Mesendoderm (in vitro differentiated cells): ENCODE results near the gene GFOD2.

Experiments
- DNase-seq: peaks from one replicate; pipeline ENCODE4 v3.0.0; 2013
- H2AK5ac ChIP-seq: 2 replicates; pipeline ENCODE4 v1.6.1; 2013; ENCODE audit warnings: low read length, inconsistent platforms
- H2BK120ac ChIP-seq: 2 replicates; pipeline ENCODE4 v1.6.1; 2013; ENCODE audit warnings: low read depth, mild to moderate bottlenecking, low read length, moderate library complexity, mixed read lengths
- H2BK15ac ChIP-seq: replicated peaks from 2 replicates; pipeline ENCODE4 v1.6.1; 2013; ENCODE audit warnings: low read depth, mild to moderate bottlenecking, moderate library complexity
- H2BK5ac ChIP-seq: 2 replicates; pipeline ENCODE4 v1.6.1; 2013; ENCODE audit warnings: low read length, inconsistent platforms
- H3K18ac ChIP-seq: 2 replicates; pipeline ENCODE4 v1.6.1; 2013; ENCODE audit warnings: mild to moderate bottlenecking, low read length, mixed read lengths
- H3K23ac ChIP-seq: one replicate; pipeline ENCODE4 v1.6.1; 2013; ENCODE audit warnings: low read length
- H3K27ac ChIP-seq: 2 replicates; pipeline ENCODE4 v1.5.1; 2013; ENCODE audit warnings: low read depth, mild to moderate bottlenecking, inconsistent platforms, low read length, moderate library complexity
- H3K27me3 ChIP-seq: 2 replicates; pipeline ENCODE4 v1.6.1; 2013; ENCODE audit warnings: low read length, control low read depth, mild to moderate bottlenecking, inconsistent platforms; ENCODE audit not compliant: insufficient read depth, poor library complexity
- H3K36me3 ChIP-seq: 2 replicates; pipeline ENCODE4 v1.6.1; 2013; ENCODE audit warnings: low read length, inconsistent platforms; ENCODE audit not compliant: control insufficient read depth, insufficient read depth
- H3K4ac ChIP-seq: one replicate; pipeline ENCODE4 v1.6.1; 2013; ENCODE audit warnings: low read depth, mild to moderate bottlenecking, low read length, moderate library complexity
- H3K4me1 ChIP-seq: 2 replicates; pipeline ENCODE4 v1.6.1; 2013; ENCODE audit warnings: low read depth, low read length, inconsistent platforms; ENCODE audit not compliant: control insufficient read depth
- H3K4me2 ChIP-seq: 2 replicates; pipeline ENCODE4 v1.6.1; 2013; ENCODE audit warnings: low read length
- H3K4me3 ChIP-seq: 2 replicates; pipeline ENCODE4 v1.5.1; 2013; ENCODE audit warnings: mild to moderate bottlenecking, low read length
- H3K56ac ChIP-seq: one replicate; pipeline ENCODE4 v1.6.1; 2013; ENCODE audit warnings: low read length
- H3K79me1 ChIP-seq: 2 replicates; pipeline ENCODE4 v1.6.1; 2013; ENCODE audit warnings: low read length, inconsistent platforms
- H3K79me2 ChIP-seq: 2 replicates; pipeline ENCODE4 v1.6.1; 2013; ENCODE audit warnings: mild to moderate bottlenecking, low read length; ENCODE audit not compliant: control insufficient read depth, insufficient read depth
- H3K9ac ChIP-seq: 2 replicates; pipeline ENCODE4 v1.6.1; 2013; ENCODE audit warnings: low read length, inconsistent platforms
- H4K5ac ChIP-seq: one replicate; pipeline ENCODE4 v1.6.1; 2013; ENCODE audit warnings: low read length
- H4K8ac ChIP-seq: one replicate; pipeline ENCODE4 v1.6.1; 2013; ENCODE audit warnings: low read depth, mild to moderate bottlenecking, control low read depth, low read length, moderate library complexity
- WGBS: extraction: QIAGEN DNeasy Blood & Tissue Kit; methylation state at CpG from one replicate; pipeline ENCODE4 v1.1.7; 2013; ENCODE audit warnings: low lambda C conversion rate, missing lambda C conversion rate; ENCODE audit not compliant: insufficient coverage; ENCODE audit errors: extremely low coverage; 5-methylcytosine and 5-hydroxymethylcytosine counted together

GFOD2 gene

GRCh38 chr16:67672306-67672705 is 46.8 kb downstream of the GFOD2 start:
- Histone ChIP-seq H3K23ac (no peak overlapping the region), H2BK120ac (no peak overlapping the region), H3K36me3 (no peaks in the 10 kb centered on the region), H4K5ac (no peak overlapping the region), H3K4me3 (no peak overlapping the region), H2AK5ac (no peak overlapping the region), H4K8ac (no peak overlapping the region), H3K79me1 (no peaks in the 10 kb centered on the region), H2BK15ac (no peak overlapping the region), H3K4ac (no peak overlapping the region), H3K4me1 (no peaks in the 10 kb centered on the region), H3K4me2 (no peak overlapping the region), H3K79me2 (no peaks in the 10 kb centered on the region), H3K56ac (no peak overlapping the region), H3K27ac (no peak overlapping the region), H3K9ac (no peak overlapping the region), H3K18ac (no peak overlapping the region), H3K27me3 (no peaks in the 10 kb centered on the region), H2BK5ac (no peak overlapping the region)
- DNase-seq, result no peak
- WGBS, result no CpG with 5 or more reads among the region's 4 CpGs

GRCh38 chr16:67669499-67670101 is 49.5 kb downstream of the GFOD2 start:
- H3K27ac ChIP-seq, result no peak overlapping the region
- H3K9ac ChIP-seq, result no peak overlapping the region
- H4K8ac ChIP-seq, result no peak overlapping the region
- no CpG with 5 or more reads among the region's 10 CpGs for WGBS
- H3K18ac ChIP-seq, result no peak overlapping the region
- no peak overlapping the region for H3K23ac ChIP-seq
- H3K79me2 ChIP-seq, result no peaks in the 10 kb centered on the region
- H3K36me3 ChIP-seq, result no peaks in the 10 kb centered on the region
- DNase-seq, result no peak
- no peak overlapping the region for H2AK5ac ChIP-seq
- no peak overlapping the region for H3K56ac ChIP-seq
- H3K4me1 ChIP-seq, result peaks cover 2% of the 10 kb centered on the region
- no peaks in the 10 kb centered on the region for H3K79me1 ChIP-seq
- H3K4me2 ChIP-seq, result no peak overlapping the region
- H2BK15ac ChIP-seq, result no peak overlapping the region
- no peak overlapping the region for H2BK120ac ChIP-seq
- H3K4me3 ChIP-seq, result no peak overlapping the region
- no peak overlapping the region for H2BK5ac ChIP-seq
- H4K5ac ChIP-seq, result no peak overlapping the region
- no peak overlapping the region for H3K4ac ChIP-seq
- no peaks in the 10 kb centered on the region for H3K27me3 ChIP-seq

GRCh38 chr16:67668495-67669157 is 50.5 kb downstream of the GFOD2 start:
- no peaks in the 10 kb centered on the region for H3K27me3 ChIP-seq
- WGBS, result no CpG with 5 or more reads among the region's 6 CpGs
- no peak for DNase-seq
- no peaks in the 10 kb centered on the region for H3K79me2 ChIP-seq
- H3K23ac ChIP-seq, result no peak overlapping the region
- no peaks in the 10 kb centered on the region for H3K79me1 ChIP-seq
- H3K4me3 ChIP-seq, result no peak overlapping the region
- no peak overlapping the region for H3K4ac ChIP-seq
- no peak overlapping the region for H3K56ac ChIP-seq
- no peak overlapping the region for H2BK5ac ChIP-seq
- H4K5ac ChIP-seq, result no peak overlapping the region
- no peak overlapping the region for H3K4me2 ChIP-seq
- no peak overlapping the region for H3K18ac ChIP-seq
- peaks cover 2% of the 10 kb centered on the region for H3K4me1 ChIP-seq
- no peak overlapping the region for H2BK15ac ChIP-seq
- H3K9ac ChIP-seq, result no peak overlapping the region
- no peak overlapping the region for H2AK5ac ChIP-seq
- no peak overlapping the region for H4K8ac ChIP-seq
- H2BK120ac ChIP-seq, result no peak overlapping the region
- no peak overlapping the region for H3K27ac ChIP-seq
- no peaks in the 10 kb centered on the region for H3K36me3 ChIP-seq

- Histone ChIP-seq H3K23ac (no peak overlapping the region), H3K18ac (no peak overlapping the region)
Measured at GRCh38 chr16:67667817-67668494, 51.2 kb downstream of the GFOD2 start.

GRCh38 chr16:67667453-67667816 is 51.7 kb downstream of the GFOD2 start:
- H2AK5ac ChIP-seq, result no peak overlapping the region
- no peaks in the 10 kb centered on the region for H3K36me3 ChIP-seq
- H3K79me2 ChIP-seq, result no peaks in the 10 kb centered on the region
- no peak overlapping the region for H4K5ac ChIP-seq
- no peak overlapping the region for H3K4ac ChIP-seq
- WGBS, result no CpG with 5 or more reads among the region's 10 CpGs
- no peak overlapping the region for H2BK5ac ChIP-seq
- no peak overlapping the region for H3K4me2 ChIP-seq
- H3K27ac ChIP-seq, result no peak overlapping the region
- H4K8ac ChIP-seq, result no peak overlapping the region
- peaks cover 2% of the 10 kb centered on the region for H3K4me1 ChIP-seq
- H3K56ac ChIP-seq, result peak overlapping the region; percentile 90
- no peaks in the 10 kb centered on the region for H3K79me1 ChIP-seq
- no peak overlapping the region for H3K23ac ChIP-seq
- no peak for DNase-seq
- H2BK15ac ChIP-seq, result no peak overlapping the region
- no peak overlapping the region for H2BK120ac ChIP-seq
- no peaks in the 10 kb centered on the region for H3K27me3 ChIP-seq
- H3K4me3 ChIP-seq, result no peak overlapping the region
- H3K18ac ChIP-seq, result no peak overlapping the region
- H3K9ac ChIP-seq, result peak overlapping the region; percentile 77

More at GRCh38 chr16:67667817-67668494, 51.2 kb downstream of the GFOD2 start:
- Histone ChIP-seq H4K5ac (no peak overlapping the region), H3K36me3 (no peaks in the 10 kb centered on the region), H3K79me2 (no peaks in the 10 kb centered on the region), H2BK120ac (no peak overlapping the region), H2BK5ac (no peak overlapping the region), H3K4ac (no peak overlapping the region), H3K4me1 (peaks cover 2% of the 10 kb centered on the region), H2AK5ac (no peak overlapping the region), H4K8ac (no peak overlapping the region), H3K56ac (no peak overlapping the region), H3K79me1 (no peaks in the 10 kb centered on the region), H3K27ac (no peak overlapping the region), H3K4me2 (no peak overlapping the region), H2BK15ac (no peak overlapping the region), H3K27me3 (no peaks in the 10 kb centered on the region), H3K9ac (no peak overlapping the region), H3K4me3 (no peak overlapping the region)
- peak; percentile 95 for DNase-seq
- WGBS, result no CpG with 5 or more reads among the region's 18 CpGs
